ENCODE data around the gene RABGEF1.
"Not testable (repeated sequence)": the region's sequence is repeated elsewhere in the genome, so short reads cannot be mapped to it uniquely, and the experiment has no call there.

Gene RABGEF1

GRCh38 chr7:66778201-66778600 is 37.7 kb downstream of the RABGEF1 start:
- TF ChIP-seq, protein P1, sequence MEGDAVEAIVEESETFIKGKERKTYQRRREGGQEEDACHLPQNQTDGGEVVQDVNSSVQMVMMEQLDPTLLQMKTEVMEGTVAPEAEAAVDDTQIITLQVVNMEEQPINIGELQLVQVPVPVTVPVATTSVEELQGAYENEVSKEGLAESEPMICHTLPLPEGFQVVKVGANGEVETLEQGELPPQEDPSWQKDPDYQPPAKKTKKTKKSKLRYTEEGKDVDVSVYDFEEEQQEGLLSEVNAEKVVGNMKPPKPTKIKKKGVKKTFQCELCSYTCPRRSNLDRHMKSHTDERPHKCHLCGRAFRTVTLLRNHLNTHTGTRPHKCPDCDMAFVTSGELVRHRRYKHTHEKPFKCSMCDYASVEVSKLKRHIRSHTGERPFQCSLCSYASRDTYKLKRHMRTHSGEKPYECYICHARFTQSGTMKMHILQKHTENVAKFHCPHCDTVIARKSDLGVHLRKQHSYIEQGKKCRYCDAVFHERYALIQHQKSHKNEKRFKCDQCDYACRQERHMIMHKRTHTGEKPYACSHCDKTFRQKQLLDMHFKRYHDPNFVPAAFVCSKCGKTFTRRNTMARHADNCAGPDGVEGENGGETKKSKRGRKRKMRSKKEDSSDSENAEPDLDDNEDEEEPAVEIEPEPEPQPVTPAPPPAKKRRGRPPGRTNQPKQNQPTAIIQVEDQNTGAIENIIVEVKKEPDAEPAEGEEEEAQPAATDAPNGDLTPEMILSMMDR (IDR thresholded peaks at IDR 0.05; ENCODE audit: low read depth, low read length, missing control alignments), result no peak
- no peak overlapping the region for H3K4me3 ChIP-seq (ENCODE audit: low read depth, low read length)
- in situ Hi-C loops (cut with HindIII; ENCODE audit: low sequenced_read_pairs), result no loop called here
- no peak for DNase-seq (ENCODE audit: low read depth)

DNA sequence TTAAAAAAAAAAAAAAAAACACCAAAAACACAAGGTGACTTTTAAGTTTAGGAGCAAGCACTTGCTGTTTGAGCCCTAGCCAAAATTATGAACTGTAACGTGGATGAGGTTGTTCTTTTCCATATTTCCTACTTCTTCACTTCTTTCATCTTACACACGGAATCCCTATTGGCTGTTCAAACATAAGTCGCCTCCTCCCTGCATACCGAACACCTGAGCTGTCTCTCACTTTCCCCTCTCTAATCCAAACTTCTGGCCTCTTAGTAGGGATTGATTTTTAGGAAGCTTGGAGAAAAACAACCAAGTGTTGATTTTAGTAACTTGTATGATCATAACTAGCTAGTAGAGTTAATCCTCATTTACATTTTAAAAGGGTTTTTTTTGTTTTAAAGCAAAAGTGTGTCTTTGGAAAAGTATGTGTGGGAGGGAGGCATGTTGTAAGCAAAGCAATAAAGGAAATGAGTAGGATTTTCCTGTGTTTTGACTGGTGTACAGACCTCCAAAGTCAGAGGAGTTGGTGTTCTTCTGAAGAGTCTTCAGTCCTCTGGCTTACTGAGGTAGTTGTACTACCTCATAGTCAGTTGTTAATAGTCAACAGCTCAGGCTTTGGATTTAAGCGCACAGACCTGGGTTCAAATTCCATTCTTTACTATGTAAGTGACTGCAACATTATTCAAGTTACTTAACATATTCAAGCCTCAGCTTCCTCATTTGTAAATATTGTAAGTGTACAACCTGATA is 39.3 kb downstream of the RABGEF1 start:
- DNase-seq (ENCODE audit: low read depth), result no peak

DNA sequence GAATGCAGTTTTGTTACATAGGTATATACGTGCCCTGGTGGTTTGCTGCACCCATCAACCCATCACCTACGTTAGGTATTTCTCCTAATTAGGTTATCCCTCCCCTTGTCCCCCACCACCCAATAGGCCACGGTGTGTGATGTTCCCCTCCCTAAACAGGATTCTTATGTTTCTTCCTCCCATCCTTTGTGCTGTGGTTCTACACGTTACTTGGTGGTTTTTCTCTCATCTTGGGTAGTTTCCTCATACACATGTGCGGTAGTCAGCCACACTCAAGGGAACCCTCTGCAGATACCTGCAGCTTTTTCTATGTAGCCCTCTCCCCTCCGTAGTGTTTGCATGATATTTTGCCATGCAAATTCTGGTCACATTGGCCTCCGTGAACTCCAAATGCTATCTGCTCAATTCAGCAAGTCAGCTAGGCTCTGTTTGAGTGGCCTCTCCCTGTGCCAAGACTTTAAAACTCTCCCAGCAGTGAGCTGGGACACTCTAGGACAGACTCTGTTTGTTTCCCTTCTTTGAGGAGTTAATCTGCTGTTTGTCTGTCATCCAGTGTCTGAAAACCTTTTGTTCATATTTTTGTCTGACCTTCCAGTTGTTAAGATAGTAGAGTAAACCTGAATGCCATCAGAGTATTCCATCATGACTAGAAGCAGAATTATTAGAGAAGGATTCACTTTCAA is 41.0 kb downstream of the RABGEF1 start:
- H3K4me3 ChIP-seq (ENCODE audit: low read depth, low read length), result no peak overlapping the region
- no peak for DNase-seq (ENCODE audit: low read depth)
- TF ChIP-seq, protein P1 (IDR thresholded peaks at IDR 0.05; ENCODE audit: low read depth, low read length, missing control alignments), result no peak
- in situ Hi-C loops (cut with HindIII; ENCODE audit: low sequenced_read_pairs), result no loop called here

More for the DNA sequence above, 39.3 kb downstream of the RABGEF1 start:
- no peak overlapping the region for H3K4me3 ChIP-seq (ENCODE audit: low read depth, low read length)
- in situ Hi-C loops (cut with HindIII; ENCODE audit: low sequenced_read_pairs), result no loop called here
- TF ChIP-seq, protein P1 (IDR thresholded peaks at IDR 0.05; ENCODE audit: low read depth, low read length, missing control alignments), result no peak

GRCh38 chr7:66782875-66783274 is 42.3 kb downstream of the RABGEF1 start:
- in situ Hi-C loops (cut with HindIII; ENCODE audit: low sequenced_read_pairs), result not testable (repeated sequence)

GRCh38 chr7:66783887-66784595 is 43.5 kb downstream of the RABGEF1 start:
- in situ Hi-C loops (cut with HindIII; ENCODE audit: low sequenced_read_pairs), result not testable (repeated sequence)

More at GRCh38 chr7:66782875-66783274, 42.3 kb downstream of the RABGEF1 start:
- H3K4me3 ChIP-seq (ENCODE audit: low read depth, low read length); DNase-seq (ENCODE audit: low read depth): not testable (repeated sequence)

GRCh38 chr7:66790196-66790595 is 49.7 kb downstream of the RABGEF1 start:
- no peak for DNase-seq (ENCODE audit: low read depth)
- in situ Hi-C loops (cut with HindIII; ENCODE audit: low sequenced_read_pairs), result no loop called here
- H3K4me3 ChIP-seq (ENCODE audit: low read depth, low read length), result no peak overlapping the region
- TF ChIP-seq, protein P1 (IDR thresholded peaks at IDR 0.05; ENCODE audit: low read depth, low read length, missing control alignments), result no peak

More at GRCh38 chr7:66783887-66784595, 43.5 kb downstream of the RABGEF1 start:
- DNase-seq (ENCODE audit: low read depth); H3K4me3 ChIP-seq (ENCODE audit: low read depth, low read length): not testable (repeated sequence)

DNA sequence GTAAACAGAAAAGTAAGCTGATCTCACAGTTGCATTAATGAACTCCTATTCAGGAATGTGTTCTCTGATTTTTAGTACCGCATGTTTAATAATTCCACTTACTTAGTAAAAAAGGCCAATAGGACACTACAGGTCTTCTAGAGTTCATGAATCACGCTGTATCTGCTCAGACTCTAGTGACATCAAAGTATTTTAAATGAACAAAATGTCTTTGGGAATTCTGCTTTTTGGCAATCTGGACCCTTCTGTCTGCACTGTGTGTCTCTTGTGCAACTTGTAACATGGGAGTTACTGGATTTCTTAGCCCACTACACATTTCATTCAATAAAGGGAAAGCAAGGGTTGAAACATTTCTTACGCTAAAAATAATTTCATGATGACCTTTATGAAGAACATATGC is 50.2 kb downstream of the RABGEF1 start:
- no peak overlapping the region for H3K4me3 ChIP-seq (ENCODE audit: low read depth, low read length)
- DNase-seq (ENCODE audit: low read depth), result no peak

More for the DNA sequence above, 50.2 kb downstream of the RABGEF1 start:
- in situ Hi-C loops (cut with HindIII; ENCODE audit: low sequenced_read_pairs), result no loop called here
- TF ChIP-seq, protein P1 (IDR thresholded peaks at IDR 0.05; ENCODE audit: low read depth, low read length, missing control alignments), result no peak

All from astrocyte of the cerebellum (primary cell).